Kidney (tissue), 14 donors: ENCODE results near the gene STAG1. TPM values are rescaled to one million over a fixed set of nuclear protein-coding genes. Genes with fewer than 3 reads are reported as not detected.

Experiments used
- DNase-seq, 5 donors: peaks; one replicate each; pipeline ENCODE4 v3.0.0-alpha.2; 2013 to 2020
- FAIRE-seq: peaks from 2 replicates; lab custom pipeline; 2012; peaks lifted over from hg19 to GRCh38; lab: Jason Lieb, UNC
- H3K27ac ChIP-seq, 2 donors: one replicate each; pipeline ENCODE4 v1.7.0; 2013; ENCODE audit warnings: low read depth in 2 of 2, low read length in 2 of 2, inconsistent platforms in 1 of 2
- H3K27me3 ChIP-seq: one replicate; pipeline ENCODE4 v1.7.1; 2013; ENCODE audit warnings: low read length, inconsistent platforms; ENCODE audit not compliant: control insufficient read depth, insufficient read depth
- H3K36me3 ChIP-seq, 3 donors: one replicate each; pipeline versions ENCODE4 v1.7.0 to v1.7.1; 2013; ENCODE audit warnings: low read length in 3 of 3, control low read depth in 1 of 3, inconsistent platforms in 1 of 3; ENCODE audit not compliant: insufficient read depth in 3 of 3, control insufficient read depth in 2 of 3
- H3K4me1 ChIP-seq, 3 donors: one replicate each; pipeline versions ENCODE4 v1.7.0 to v1.7.1; 2013; ENCODE audit warnings: low read length in 3 of 3, inconsistent platforms in 1 of 3, low read depth in 1 of 3; ENCODE audit not compliant: control insufficient read depth in 2 of 3, insufficient read depth in 2 of 3
- H3K4me3 ChIP-seq, 3 donors: one replicate each; pipeline versions ENCODE4 v1.7.0 to v1.8.1; 2013; ENCODE audit warnings: low read length in 3 of 3, control low read depth in 1 of 3, inconsistent platforms in 1 of 3
- H3K9ac ChIP-seq, 3 donors: one replicate each; pipeline versions ENCODE4 v1.7.0 to v1.7.1; 2013; ENCODE audit warnings: low read length in 3 of 3, control low read depth in 1 of 3, inconsistent platforms in 1 of 3
- H3K9me3 ChIP-seq, 3 donors: one replicate each; pipeline versions ENCODE4 v1.7.0 to v1.7.1; 2013; ENCODE audit warnings: low read length in 3 of 3, control low read depth in 1 of 3, inconsistent platforms in 1 of 3; ENCODE audit not compliant: control insufficient read depth in 2 of 3, insufficient read depth in 1 of 3
- CTCF ChIP-seq: IDR thresholded peaks from 3 replicates; pipeline ENCODE4 v1.5.1; 2012; ENCODE audit warnings: mild to moderate bottlenecking, moderate library complexity, borderline replicate concordance; ENCODE audit not compliant: insufficient read depth; ENCODE audit errors: extremely low read depth
- intact Hi-C: fragments of 100-400 bp; cut with DNase I; formaldehyde crosslinking; loops from one replicate; pipeline ENCODE4 v1.11.1; 2022
- polyA plus RNA-seq: library from polyadenylated mRNA; stranded (reverse); fragments of 350-450 nt; fragmentation: Illumina TruSeq; extraction: RNeasy Lipid Tissue Mini Kit (QIAGEN cat#74804); gene quantifications from one replicate; pipeline ENCODE4 v1.2.3, GENCODE V29; 2014; ENCODE audit warnings: low read depth, low replicate concordance; ENCODE audit not compliant: insufficient read depth
- total RNA-seq: library from RNA; stranded (reverse); fragmentation: NEBNext Ultra II Directional; extraction: Animal tissue kit (Norgen Biotek cat#: 25700); gene quantifications from one replicate; pipeline ENCODE4 v1.2.1, GENCODE V29; 2021
- donor health status: control.
- donor health status: control.
- donor health status: control.
- donor health status: control.
- donor health status: control.
- donor health status: DM: yes; HTN: yes; CAD: no.
- donor health status: Normal renal cell carcinoma (clear cell type).

The STAG1 gene
- total and polyA plus RNA-seq, 2 donors from 2014 or later, result 7.8 to 49.9 TPM

GRCh38 chr3:136604961-136605360 is 147.2 kb downstream of the STAG1 start:
- intact Hi-C loops, result no loop called here
- no peak for DNase-seq
- Histone ChIP-seq H3K4me3 (no peak overlapping the region), H3K27me3 (no peaks in the 10 kb centered on the region), H3K9ac (no peak overlapping the region), H3K4me1 (no peaks in the 10 kb centered on the region), H3K36me3 (peaks cover 0 to 6% (median 0%) of the 10 kb centered on the region in 3 donors), H3K27ac (no peak overlapping the region), H3K9me3 (no peaks in the 10 kb centered on the region)
- FAIRE-seq, result no peak
- TF ChIP-seq CTCF, result no peak

- DNase-seq, result no peak
- H3K9ac ChIP-seq, result no peak overlapping the region
- no peaks in the 10 kb centered on the region for H3K9me3 ChIP-seq
- peaks cover 0 to 3% (median 0%) of the 10 kb centered on the region in 3 donors for H3K36me3 ChIP-seq
- H3K4me3 ChIP-seq, result no peak overlapping the region
- intact Hi-C loops, result no loop called here
- FAIRE-seq, result no peak
- no peak overlapping the region for H3K27ac ChIP-seq
- H3K4me1 ChIP-seq, result no peaks in the 10 kb centered on the region
- no peak for TF ChIP-seq CTCF
- H3K27me3 ChIP-seq, result no peaks in the 10 kb centered on the region
These were observed 149.4 kb downstream of the STAG1 start for GRCh38 chr3:136602818-136603217.

DNA sequence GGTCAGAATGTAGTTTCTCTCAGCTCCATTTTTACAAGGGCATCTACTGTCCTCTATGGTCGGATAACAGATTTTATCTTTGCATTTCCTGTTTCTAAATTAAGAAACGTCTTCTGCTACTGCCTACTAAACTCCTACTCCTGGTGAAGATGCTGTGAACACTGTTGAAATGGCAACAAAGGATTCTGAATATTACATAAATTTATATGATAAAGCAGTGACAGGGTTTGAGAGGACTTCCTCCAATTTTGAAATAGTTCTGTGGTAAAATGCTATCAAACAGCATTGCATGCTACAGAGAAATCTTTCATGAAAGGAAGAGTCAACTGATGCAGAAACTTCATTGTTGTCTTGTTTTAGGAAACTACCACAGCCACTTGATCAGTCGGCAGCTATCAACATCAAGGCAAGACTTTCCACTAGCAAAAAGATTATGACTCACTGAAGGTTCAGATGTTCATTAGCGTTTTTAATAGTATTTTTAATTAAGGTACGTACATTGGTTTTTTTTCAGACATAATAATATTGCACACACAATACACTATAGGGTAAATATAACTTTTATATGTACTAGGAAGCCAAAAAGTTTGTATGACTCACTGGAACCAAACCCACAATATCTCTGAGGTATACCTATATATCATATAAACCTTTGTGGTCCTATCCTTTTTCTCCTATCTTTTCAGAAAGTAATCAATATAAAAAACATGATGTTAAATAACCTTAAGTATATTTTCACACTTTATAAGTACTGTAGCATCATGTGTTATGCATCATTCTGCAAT is 156.1 kb downstream of the STAG1 start:
- no peak for FAIRE-seq
- no peak for DNase-seq
- no peak overlapping the region for H3K9ac ChIP-seq
- no peak overlapping the region for H3K27ac ChIP-seq
- no peak for TF ChIP-seq CTCF
- H3K27me3 ChIP-seq, result no peaks in the 10 kb centered on the region
- H3K36me3 ChIP-seq, result no peaks in the 10 kb centered on the region
- H3K9me3 ChIP-seq, result no peaks in the 10 kb centered on the region
- H3K4me1 ChIP-seq, result no peaks in the 10 kb centered on the region
- no peak overlapping the region for H3K4me3 ChIP-seq
- intact Hi-C loops, result no loop called here
